ENCODE data around the gene MT4.
A peak's percentile ranks its signal among the peaks of the same experiment; 100 is the strongest.

MT4 gene

DNA sequence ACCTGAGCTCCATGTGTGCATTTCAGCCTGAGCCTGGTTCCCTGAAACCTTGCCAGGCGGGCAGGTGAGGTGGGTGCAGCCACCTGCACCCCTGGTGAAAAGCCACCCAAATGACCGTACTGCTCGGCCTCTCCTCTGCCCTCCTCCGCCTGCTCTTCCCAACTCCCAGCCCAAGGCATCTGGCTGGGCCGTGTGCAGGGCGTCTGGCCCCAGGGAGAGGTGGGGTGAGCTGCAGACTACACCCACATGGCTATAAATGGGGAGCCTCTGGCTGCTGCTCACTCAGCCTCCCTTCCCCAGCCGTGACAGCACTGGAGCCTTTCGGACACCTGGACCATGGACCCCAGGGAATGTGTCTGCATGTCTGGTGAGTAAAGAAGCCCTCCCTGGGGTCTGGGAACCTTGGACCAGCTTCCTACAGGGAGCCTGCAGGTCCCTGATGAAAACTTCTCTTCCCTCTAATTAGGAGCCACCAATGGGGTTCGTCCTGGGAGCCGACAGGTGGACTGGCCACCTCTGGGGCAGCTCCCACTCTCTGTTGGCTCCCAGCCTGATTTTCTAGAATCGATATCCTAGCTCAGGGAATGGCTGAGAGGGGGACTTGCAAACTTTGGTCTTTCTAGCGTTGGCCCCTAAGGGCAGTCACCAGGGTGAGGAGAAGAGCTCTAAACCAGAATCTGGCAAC is at the start of gene MT4:
MT4 (plus strand) TSS at position 281 of the 685 bp plus-strand sequence; CDS start at position 337, 56 bp downstream.
- DNase-seq (ENCODE audit: low spot score) = no peak

- no peak for DNase-seq (ENCODE audit: low spot score)
Measured at GRCh38 chr16:56515665-56516064, 49.2 kb upstream of the MT4 start.

DNA sequence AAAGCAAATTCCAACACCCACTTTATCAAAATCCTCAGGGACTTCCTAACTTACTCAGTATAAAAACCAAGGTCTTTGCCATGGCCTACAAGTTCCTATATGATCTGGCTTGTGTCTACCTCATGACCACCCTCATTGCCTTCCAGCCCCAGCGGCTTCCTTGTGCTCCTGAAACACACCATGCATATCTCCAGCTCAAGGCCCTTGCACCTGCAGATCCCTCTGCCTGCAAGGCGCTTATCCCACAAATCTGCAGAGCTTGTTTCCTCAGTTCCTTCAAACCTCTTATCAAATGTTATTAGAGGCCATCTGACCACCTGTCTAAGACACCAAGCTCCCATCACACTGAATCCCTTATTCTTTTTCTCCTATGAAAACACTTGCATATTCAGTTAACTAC is 47.7 kb upstream of the MT4 start:
- no peak for DNase-seq (ENCODE audit: low spot score)

- DNase-seq (ENCODE audit: low spot score) = no peak
Measured at GRCh38 chr16:56518425-56518824, 46.4 kb upstream of the MT4 start.

- DNase-seq (ENCODE audit: low spot score) = peak; percentile 86
Measured at GRCh38 chr16:56519459-56520250, 45.2 kb upstream of the MT4 start, which contains the start of gene BBS2. Gene BBS2, minus strand, starts transcription at chr16:56520024. Its CDS starts 162 bp downstream, at chr16:56519862.

DNA sequence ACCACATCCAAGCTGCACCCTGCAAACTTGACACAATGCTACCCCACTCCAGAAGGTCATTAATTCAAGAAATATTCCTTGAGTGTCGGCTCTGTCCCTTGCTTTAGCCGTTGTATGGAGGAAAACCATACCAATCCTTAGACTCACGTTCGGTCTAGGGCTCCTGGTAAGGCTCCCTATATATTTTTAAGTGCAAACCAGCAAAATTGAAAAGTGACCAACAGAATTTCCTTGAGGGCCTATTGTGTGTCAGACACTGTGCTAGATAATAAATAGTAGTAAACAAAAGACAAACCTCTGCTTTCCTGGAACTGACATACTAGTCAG is 44.7 kb upstream of the MT4 start:
- DNase-seq (ENCODE audit: low spot score) = no peak

DNA sequence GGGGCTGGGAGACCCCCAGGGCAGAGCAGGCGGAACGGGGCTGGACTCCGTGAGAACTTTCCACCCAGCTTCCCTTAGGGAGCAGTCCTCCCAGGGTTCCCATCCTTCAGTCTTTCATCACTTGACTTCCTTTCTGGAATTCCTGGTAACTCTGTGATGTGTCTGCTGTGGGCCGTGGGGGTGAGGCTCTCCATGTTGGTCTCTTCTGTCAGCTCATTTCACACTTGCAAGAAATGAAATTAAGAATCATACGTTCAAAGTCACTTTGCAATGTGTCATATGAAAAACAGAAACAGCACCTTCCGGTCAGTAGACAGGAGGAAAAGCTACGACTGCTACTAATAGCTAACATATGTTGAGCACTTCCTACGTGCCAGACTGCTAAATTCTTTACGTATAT is 39.6 kb upstream of the MT4 start:
- no peak for DNase-seq (ENCODE audit: low spot score)

GRCh38 chr16:56530872-56531271 is 34.0 kb upstream of the MT4 start:
- no peak for DNase-seq (ENCODE audit: low spot score)

DNA sequence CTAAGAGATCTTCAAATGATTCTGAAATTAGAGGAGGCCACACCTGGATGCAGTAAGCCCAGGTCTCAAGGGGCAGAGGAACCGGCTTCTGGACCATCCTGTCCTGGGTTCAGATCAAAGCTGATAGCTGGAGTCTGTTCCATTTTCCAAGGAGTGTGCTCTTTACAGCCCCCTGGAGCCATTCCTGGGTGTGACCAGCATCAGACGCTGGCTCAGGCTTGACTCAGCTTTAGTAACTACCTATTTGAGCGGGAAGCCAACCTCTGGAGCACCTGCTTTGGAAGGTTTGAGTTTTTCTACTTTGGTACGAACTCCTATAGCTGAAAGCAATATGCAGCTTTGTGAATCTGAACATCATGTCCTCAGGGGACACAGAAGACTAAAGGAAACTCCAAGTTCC is 32.2 kb upstream of the MT4 start:
- DNase-seq (ENCODE audit: low spot score) = no peak

- no peak for DNase-seq (ENCODE audit: low spot score)
Measured at GRCh38 chr16:56534847-56535383, 30.0 kb upstream of the MT4 start.

DNA sequence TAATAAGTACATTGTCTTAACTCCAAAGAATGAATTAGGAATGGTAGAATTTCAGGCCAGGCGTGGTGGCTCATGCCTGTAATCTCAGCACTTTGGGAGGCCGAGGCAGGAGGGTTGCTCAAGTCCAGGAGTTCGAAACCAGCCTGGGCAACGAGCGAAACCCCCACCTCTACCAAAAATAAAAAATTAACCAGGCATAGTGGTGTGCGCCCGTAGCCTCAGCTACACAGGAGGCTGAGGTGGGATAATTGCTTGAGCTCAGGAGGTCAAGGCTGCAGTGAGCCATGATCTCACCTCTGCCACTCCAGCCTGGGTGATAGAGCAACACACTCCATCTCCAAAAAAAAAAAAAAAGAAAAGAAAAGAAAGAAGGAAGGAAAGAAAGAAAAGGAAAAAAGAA is 26.5 kb upstream of the MT4 start:
- DNase-seq (ENCODE audit: low spot score) = no peak

- no peak for DNase-seq (ENCODE audit: low spot score)
Measured at GRCh38 chr16:56539656-56540055, 25.2 kb upstream of the MT4 start.

- DNase-seq (ENCODE audit: low spot score) = no peak
Measured at GRCh38 chr16:56542039-56542438, 22.8 kb upstream of the MT4 start.

DNA sequence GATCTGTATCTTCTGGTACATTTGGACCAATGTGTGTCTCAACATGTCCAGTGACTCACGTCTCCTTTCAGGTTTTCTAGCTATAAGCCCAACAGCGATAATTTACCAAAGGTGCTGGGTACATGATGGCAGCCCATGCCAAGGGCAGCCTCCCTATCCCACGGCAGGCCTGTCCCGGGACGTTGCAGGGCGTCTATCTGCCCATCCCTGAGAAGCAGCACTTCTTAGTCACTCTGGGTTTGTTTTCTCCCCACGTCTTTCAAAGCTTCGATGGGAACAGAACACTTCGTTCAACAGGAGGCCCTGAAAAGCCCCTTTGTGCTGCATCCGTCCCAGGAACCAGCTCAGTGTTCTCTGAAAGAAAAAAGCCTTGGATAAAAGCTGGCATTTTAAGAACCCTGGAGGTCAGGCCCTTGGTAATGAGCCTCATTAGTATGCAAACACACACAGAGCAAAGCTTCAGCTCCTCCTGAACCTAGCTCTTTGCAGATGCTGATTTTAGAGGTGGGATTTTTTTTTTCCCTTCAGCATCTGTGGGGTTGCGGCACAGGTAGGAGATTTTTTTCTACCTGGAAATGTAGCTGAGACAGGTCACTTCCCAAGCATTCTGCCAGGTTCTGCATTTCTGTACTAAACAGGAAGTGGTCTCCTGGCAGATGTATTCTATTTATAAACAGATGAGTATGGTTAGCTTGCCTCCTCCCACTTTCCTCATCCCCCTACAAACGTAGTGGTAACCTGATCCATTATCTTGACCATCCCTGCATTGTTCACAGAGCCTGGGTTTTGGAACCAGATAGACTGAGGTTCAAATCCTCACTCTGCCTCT is 17.5 kb upstream of the MT4 start:
- no peak for DNase-seq (ENCODE audit: low spot score)

- DNase-seq (ENCODE audit: low spot score) = no peak
Measured at GRCh38 chr16:56547949-56548567, 16.8 kb upstream of the MT4 start.

DNA sequence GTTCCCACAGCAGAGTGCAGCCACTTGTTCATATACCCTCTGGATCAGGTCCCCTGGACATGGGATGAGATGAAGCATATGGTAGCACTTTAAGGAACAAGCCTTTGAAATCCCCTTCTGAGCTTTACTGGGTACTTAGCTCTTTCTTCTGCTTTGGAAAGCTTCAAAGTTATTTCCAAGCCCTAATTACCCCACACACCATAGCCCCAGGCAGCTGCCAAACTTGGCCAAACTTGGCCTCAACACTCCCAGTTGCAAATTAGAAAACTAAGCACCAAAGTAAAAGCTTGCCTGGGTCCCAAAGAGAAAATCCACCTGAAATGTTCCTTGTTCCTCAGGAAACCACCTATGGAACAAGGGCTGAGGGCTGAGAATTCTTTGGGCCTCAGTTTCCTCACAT is 15.7 kb upstream of the MT4 start:
- no peak for DNase-seq (ENCODE audit: low spot score)

DNA sequence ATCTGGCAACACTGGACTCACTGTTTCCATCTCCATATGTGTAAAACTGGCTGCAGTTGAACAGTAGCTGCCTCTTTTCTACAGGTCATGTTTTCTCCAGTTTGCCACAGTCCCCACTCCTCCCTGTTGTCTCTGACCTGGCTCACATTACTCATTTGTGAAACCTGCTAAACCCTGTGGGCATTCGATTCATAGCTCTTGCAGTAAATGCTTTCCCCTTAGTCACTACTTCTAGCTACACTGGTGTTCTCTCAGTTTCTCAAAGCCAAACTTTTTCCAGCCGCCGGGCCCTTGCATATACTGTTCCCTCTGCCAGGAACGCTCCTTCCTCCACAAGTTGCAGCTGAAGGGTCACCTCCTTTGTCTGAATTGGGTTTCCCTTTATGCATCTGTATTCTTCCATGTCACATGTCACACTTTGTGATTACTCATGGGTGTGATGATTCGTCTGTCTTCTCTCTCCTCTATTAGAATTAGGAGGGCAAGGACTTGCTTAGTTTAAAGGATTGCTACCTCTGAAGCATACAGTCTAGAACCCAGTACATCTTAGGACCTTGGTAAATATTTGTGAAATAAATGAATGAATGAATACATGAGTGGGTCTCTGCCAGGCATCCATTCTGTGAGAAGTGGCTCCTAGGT is 15.0 kb upstream of the MT4 start:
- no peak for DNase-seq (ENCODE audit: low spot score)

- DNase-seq (ENCODE audit: low spot score) = no peak
Measured at GRCh38 chr16:56551796-56552738, 12.8 kb upstream of the MT4 start.

DNA sequence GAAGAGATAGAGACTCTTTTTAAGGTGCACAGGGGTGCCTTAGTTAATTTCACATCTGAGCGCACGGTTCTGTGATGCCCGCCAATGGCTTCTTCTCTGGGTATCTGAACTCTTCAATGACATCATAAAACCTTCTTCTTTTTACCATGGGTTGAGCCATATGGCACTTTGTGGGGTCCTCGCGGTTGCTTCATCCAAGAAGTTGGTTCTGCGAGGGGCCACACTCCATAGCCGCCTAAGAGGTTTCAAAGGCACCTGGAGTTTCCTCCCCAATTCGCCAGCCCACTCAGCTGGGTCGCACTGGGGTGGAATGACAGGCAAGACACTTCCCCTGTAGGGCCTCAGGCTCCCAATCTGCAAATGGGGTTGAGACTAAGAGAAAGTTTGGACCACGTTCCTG is 10.4 kb upstream of the MT4 start:
- DNase-seq (ENCODE audit: low spot score) = no peak

GRCh38 chr16:56558024-56558747 is 6.7 kb upstream of the MT4 start:
- DNase-seq (ENCODE audit: low spot score) = no peak

All from hematopoietic multipotent progenitor cell treated with erythropoietin and hydrocortisone succinate and interleukin-3 and kit ligand, for 15 days (in vitro differentiated cells).